ENCODE measurements around the gene TMEM18.
"Not testable (repeated sequence)": the region's sequence is repeated elsewhere in the genome, so short reads cannot be mapped to it uniquely, and the experiment has no call there.

The TMEM18 gene

DNA sequence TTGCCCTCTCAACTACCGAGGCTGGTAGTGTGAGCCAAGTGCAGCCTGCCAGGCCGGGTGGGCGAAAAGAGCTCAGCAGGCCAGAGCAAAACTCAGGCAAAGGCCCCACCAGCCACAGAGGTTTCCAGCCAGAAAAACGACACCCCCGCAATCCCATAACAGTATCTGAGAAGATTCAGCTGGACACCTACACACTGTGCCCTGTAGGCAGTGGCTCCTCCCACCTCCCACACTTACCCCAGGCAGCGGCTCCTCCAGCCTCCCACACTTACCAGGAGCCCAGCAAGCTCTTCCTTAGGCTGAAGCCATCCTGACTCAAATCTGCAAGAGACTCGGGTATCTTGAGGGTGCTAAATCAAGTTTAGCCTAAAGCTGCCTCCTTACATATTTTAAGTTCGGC lies 15.6 kb upstream of the TMEM18 start:
- DNase-seq = no peak

DNA sequence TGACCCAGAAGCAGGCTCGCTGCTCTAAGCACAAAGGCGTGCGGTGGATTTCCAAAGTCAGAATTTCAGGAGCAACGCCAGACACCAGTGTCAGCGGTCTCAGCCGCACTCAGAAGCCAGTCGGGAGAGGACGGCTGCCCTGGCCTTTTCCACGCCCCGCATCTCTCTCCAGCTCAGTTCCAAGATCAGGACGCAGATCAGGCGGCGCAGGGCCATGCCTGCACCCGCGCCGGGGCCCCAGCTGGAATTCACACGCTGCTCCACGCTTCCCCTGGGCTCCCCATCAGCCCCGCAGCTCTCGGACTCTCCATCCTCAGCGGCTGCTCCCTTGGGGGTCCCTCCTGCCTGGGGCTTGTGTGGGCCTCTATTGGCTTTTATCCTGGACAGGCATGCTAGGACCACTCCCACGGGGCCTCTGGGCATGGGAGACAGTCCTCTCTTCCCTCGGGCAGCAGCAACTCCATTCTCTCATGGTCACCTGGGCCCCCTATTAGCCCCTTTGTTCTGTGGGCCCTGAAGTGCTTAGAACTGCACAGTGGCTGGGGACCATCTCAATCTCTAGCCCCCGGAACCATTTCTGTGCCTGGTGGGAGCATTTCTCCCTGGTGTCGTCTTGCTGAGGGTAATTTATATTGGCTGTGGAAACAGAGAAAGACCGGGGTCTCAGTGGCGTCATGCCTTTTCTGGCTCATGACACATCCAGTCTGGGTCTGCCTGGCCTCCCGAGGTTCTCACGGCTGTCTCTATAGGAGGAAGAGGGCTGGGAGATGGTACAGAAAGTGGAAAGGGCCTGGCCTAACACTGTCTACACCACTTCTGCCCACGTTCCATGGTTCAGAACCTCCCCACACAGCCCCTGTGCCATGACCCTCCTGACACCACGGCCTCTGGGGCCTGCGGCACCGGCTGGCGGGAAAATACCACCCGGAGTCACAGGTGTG lies 14.9 kb upstream of the TMEM18 start:
- no peak for DNase-seq

DNA sequence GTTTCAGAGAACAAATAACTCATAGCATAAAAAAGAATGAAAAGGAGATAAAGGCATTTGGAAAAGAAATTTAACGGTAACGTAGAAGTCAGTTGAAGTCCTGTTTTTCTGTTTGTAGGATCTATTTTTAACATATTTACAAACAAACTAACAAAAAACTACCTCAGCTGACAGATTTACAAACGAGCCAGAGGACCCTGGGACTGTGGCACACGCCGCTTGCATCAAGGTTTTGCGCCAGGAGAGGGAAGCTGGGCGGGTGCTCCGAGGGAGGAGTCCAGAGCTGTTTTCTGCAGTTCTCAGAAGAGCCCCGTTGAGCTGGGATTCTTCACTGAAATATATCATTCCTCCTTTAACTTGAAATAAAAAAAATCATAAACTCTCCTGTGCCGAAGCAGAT lies 13.6 kb upstream of the TMEM18 start:
- DNase-seq = no peak

DNA sequence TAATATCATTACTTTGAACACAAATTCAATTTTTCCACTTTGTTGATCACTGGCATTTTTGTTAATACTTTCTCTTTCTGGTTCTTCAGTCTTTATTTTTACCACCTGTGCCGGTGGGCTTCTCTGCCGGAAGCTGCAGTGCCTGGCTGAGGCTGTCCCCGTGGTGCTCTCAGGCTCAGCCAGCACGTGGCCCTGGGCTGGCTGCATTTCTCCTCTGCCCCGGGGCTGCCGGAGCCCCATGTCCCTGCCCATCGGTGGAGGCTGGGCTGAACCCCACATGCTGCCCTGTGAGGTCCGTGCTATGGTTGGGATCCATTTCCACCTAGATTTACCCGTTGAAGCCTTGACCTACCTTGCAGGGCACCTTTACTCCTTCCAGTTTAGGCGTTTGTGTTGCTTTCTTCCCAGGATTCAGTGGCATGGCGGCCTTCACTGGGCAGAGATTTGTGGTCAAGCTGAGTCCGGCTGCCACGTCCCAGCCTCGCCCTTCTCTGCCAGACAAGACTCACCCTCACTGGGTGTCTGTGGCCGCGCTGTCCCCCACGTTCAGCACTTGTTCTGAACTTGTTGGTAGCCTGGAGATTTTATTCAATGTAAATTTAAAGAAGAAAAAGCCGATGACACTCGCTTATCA lies 12.8 kb upstream of the TMEM18 start:
- DNase-seq = no peak

DNA sequence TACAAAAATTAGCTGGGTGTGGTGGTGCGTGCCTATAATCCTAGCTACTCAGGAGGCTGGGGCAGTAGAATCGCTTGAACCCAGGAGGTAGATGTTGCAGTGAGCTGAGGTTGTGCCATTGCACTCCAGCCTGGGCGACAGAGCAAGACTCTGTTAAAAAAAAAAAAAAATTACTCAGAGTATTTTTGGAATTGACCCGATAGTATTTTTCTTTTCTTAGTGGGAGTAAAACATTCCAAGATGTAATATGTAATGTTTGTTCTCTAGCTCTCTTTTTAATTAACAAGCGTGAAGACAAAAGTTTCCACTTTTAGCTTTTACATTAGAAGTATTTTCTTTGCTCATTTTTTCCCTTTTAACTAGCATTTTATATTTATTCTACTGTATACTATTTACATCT lies 12.0 kb upstream of the TMEM18 start:
- DNase-seq = no peak

DNA sequence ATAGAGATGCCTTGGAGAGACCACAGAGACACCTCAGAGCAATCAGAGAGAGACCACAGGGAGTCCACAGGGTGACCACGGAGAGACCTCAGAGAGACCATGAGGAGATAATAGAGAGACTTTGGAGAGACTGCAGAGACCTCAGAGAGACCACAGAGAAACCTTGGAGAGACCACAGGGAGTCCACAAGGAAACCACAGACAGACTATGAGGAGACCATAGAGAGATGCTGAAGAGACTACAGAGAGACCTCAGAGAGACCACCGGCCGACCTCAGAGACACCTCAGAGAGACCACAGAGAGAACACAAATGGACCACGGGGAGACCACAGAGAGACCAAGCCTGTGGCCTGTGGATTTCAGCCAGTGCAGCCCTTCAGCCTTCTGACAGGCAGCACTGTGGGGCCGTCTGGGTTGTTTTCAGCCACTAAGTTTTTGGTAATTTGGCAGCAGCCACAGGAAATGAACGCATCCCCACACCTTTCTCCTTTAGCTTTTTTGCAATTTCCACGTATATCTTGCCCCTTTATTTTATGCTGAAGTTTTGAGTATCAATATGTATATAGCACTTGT lies 11.4 kb upstream of the TMEM18 start:
- no peak for DNase-seq

DNA sequence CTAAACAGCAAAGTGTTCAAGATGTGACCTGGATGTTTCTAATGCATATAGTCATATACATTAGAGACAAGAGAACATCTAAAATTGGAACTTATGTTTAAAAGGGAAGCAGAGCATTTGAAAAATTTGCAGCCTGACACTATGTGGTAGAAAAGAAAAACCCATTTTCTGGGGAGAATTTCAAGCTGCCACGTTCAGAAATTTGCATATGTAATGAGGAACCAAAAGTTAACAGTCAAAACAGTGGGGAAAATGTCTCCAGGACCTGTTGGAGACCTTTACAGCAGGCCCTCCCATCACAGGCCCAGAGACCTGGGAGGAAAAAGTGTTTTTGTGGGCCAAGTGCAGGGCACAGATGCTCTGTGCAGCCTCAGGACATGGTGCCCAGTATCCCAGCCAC lies 8.2 kb upstream of the TMEM18 start:
- no peak for DNase-seq

DNA sequence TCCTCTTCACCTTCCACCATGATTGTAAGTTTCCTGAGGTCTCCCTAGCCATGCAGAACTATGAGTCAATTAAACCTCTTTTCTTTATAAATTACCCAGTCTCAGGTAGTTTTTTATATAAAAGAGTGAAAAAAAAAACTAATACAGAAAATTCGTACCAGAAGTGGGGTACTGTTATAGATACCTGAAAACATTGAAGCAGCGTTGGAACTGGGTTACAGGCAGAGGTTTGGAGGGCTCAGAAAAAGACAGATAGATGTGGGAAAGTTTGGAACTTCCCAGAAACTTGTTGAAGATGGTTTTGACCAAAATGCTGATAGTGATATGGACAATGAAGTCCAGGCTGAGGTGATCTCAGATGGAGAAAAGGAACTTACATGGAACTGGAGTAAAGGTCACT lies 7.7 kb upstream of the TMEM18 start:
- not testable (repeated sequence) for DNase-seq

DNA sequence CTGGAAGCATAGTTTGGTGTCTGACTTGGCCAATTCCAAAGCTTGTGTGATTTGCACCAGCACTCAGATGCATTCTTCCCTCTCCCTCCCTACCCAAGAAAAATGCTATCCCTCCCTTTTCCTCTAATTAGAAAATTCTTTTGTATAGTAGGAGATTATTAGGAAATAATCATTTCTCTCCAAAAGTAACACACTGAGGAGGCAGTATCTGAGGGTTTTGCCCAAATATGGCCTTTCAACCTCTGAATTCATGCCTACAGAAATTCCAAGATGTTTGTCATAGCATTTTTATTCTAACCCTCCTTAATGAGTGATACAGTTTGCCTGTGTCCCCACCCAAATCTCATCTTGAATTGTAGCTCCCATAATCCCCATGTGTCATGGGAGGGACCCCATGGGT lies 5.0 kb upstream of the TMEM18 start:
- no peak for DNase-seq

DNA sequence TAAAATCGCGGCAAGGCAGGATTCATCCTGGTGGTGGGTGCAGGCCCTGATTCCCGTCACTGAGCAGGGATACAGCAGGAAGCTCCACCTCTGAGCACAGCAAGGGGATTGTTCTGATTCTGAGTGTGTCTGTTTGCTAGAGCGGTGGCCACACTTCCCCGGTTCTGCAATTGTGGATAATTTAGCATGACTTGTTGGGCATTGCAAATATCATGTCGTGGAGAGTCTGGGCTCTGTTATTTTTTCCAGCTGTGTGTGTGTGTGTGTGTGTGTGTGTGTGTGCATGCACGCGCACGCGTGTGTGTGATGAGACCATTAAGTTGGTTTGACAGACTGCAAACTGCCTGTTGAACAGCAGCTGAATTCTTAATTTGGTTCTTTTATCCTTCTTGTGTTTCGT lies 4.1 kb upstream of the TMEM18 start:
- no peak for DNase-seq

DNA sequence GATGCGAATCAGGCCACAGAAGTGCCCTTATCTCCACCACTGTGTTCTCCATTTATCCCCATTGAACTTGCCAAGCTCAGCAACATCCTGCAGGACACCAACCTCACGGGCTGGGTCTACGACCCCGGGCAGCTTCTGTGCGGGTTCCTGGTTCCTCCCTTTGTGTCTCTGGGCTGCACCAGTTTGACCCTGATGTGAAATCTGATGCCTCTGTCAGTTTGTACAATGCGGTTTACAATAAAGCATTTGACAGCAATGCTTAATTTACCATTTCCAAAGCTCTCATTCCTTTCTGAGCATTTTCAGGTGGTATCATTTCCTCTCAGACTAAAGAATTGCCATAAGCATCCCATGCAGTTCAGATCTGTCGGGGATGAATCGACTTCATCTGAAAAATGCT lies 3.3 kb upstream of the TMEM18 start:
- DNase-seq = no peak

DNA sequence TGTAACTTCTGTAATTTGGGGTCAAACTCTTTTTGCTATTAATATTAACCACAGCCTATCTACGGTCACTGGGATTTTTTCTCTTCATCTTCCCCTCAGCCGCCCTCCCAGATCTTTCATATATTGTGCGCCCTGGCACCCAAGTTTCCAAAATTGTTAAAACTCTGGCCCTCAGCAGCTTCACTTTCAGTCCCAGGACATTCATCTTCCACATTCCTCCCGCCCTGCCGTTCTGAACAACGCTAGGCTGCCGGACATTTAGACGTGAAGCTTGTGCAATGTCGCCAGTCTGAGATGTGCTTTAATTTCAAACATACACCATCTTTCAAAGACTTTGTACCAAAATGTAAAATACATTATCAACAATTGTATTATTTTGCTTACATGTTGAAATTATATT lies 1.8 kb upstream of the TMEM18 start:
- no peak for DNase-seq

DNA sequence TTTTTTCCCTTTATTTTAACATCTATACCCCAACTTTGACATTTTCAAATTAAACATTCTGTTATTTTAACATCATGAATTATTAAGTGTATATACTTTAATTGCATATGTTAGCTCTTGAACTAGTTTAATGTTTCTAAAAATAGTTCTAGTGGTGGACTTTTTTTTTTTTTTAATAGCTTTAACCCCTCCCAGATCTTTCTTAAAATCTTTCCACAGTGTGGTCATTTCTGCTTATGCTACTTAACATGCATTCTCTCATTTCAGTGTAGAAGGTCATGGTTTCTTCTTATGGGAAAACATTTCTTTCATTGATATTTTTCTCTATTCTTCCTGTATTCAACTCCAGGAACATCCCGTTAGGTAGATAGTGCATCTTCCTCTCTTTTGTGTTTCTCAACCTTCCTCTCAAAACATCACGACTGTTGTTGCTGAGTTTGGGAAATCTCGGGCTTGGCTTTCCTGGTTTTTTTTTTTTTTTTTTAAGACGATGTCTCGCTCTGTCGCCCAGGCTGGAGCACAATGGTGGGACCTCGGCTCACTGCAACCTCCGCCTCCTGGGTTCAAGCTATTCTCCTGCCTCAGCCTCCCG lies 849 bp upstream of the TMEM18 start:
- DNase-seq = no peak

DNA sequence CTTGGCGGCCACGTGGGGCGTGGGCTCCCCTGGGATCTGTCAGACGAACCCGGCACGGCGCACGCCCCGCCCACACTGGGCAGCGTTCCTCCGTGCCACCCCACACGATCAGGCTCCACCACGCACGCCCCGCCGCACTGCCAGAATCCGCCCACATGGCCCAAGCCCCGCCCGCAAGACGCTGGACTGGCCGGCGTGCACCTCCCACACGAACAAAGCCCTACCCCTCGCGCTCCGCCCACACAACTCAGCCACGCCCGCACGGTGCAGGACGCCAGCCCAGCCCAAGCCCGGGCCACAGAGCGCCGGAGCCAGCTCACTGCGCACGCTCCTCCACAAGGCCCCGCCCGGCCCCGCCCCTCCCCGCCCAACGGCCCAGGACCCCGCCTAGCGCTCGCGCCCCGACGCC lies 555 bp downstream of the TMEM18 start:
- DNase-seq = peak; percentile 97

DNA sequence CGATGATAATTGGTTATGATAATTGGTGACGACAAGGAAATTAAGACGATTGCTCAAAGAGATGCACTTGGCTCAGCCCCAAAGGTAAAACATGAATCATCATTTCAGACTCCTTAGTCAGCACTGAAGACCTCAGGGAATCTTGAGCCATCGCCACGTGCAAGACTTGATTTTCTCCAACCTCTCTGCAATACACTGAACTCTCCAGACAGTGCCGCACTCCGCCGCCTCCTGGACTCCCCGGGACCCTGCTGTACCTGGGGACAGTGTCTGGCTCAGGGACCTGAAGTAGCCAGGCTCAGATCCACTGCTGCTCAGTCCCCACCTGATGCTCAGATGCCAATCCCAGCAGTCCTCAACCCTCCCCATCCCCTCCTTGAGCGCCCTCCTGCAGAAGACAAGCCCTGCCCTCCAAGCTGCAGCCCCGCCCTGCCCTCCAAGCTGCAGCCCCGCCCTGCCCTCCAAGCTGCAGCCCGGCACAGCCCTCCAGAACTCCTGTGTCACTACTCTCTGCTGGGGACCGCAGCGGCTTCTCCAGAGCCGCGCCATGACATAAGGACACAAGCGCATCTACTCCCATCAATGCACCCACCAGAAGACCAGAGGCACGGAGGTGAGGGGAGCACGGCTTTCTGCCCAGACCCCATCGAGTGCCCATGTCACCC lies 1.1 kb downstream of the TMEM18 start:
- DNase-seq = no peak

DNA sequence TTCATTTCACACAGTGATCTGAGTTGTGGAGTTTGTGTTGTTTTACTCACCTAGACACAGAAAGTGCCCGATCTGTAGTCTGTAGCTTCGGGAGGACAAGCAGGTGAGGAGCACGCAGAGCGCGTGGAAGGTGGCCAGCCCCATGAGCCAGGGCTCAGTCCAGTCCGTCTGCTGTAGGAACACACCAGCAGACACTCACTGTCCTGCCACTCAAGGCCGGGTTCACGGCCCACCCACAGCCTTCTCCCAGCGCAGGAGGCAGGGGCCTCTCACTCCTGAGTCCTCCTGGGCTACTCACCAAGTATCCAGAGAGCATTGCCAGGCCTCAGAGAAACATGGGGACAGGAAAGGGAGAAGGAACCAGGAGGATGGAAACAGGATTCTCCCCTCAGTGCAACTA lies 1.7 kb downstream of the TMEM18 start:
- no peak for DNase-seq

DNA sequence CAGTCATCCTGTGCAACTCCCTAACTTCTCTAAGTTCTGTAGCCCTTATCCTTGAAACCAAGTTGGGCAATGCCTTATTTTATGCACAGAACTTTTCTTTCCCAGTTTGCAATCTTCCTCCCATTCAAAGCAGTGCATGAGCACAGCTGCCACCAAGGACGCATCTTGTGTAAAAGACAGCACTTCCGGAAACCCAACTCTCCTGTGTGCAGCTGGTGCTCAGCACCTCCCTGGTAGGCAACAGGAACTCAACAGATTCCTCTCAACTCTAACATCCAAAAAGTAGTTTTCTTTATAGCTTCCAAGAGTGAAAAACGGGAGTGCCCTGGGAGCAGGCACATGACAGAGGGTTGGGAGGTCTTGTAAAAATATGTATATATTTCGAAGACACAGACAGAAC lies 2.2 kb downstream of the TMEM18 start:
- DNase-seq = no peak

DNA sequence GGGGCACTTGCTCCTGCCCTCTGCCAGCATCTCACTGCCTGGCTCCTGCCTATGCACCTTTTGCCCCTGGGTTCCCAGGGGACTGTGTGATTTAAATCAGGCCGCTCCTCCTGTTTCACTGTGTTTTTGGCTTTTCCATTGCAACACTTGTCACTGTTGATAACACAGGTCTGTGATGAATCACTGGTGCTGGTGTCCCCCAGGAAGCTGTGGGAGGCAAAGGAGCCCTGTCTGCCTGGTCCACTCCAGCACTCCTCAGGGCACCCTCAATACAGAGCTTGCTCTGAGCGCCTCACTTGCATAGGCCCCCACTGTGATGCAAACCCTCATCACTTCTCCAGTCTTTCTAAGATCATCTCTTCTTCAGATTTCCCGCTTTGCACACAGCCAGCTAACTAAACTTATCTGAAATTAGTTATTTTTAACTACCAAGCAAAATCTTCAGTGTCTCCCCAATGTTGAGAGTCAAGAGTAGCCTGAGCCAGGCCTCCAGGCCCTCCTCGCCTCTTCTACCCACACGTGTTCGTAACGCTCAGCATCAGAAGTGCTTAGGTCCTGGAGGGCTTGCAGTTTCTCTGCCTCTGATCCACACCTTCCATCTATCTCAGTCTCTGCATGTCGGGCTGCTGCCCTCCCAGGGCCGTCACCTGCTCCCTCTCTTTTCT lies 2.8 kb downstream of the TMEM18 start:
- no peak for DNase-seq

DNA sequence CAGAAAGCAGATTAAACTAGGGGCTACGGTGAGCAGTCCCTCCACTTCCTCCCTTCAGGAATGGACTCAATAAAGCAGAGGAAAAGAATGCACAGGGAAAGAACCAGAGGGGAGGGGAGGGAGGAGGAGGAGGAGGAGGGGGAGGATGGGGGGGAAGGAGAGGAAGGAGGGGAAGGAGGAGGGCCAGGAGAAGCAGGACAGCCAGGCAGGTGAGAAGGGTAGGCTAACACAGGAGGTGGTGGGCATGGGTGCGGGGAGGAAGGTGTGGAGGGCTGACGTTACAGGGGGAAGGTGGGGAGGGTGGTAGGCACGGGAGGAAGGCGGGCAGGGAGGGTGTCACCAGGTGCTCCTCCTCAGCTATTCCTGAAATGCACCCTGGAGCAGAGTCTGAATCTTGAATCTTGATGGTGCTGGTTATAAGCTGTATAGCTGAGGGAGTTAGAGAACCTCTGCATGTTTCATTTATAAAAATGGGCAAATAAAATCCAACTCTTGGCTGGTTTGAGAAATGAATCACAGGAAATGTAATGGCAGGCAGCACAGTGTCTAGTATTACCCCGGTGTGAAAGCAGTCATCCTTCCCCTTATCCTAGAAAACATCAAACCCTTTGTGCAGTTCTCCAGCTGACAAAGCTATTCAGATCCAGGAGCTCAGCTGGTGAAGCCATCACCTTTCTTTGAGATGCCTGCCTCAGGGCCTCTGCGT lies 3.4 kb downstream of the TMEM18 start:
- DNase-seq = no peak

DNA sequence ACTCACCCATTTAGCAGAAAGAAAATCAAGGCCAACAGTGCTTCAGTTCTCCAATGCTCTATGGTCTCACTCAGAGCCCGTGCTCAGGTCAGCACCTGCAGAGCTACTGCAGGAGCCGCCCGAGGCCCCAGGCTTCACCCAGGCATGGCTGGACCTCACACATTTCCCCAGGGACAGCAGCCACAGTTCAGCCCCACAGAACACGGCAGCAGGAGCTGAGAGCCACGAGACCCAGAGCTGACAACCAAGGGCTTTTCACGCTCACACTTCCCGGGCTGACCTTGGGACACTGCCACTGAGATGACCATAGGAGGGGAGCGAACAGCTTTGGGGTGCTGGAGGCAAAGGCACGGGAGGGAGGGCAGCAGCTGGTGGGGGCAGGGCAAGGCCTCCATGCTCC lies 4.2 kb downstream of the TMEM18 start:
- no peak for DNase-seq

DNA sequence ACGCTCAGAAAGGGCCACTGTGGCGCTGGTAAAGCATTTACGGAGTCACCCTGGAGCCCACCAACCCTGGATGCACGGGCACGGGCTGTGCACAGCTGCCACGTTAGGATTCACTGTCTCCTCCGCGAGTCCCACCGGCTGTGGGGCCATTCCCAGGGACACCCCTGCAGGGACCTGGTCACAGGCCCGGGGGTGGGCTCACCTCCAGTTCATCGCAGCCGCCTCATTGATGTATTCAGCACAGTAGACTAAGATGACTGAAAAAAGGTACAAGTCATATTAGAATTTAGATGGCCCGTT lies 4.7 kb downstream of the TMEM18 start:
- no peak for DNase-seq

Measured in CD4-positive, alpha-beta T cell treated with Interleukin-17A for 1 hour (primary cell).